Stimulated activated CD4-positive, alpha-beta T cell treated with anti-CD3 and anti-CD28 coated beads, Interleukin-2, amount 100 ng/mL, for 48 hours (primary cell): ENCODE results near the gene PTPN5.

Source experiments
- DNase-seq, 2 donors: peaks; one replicate each; pipeline ENCODE4 v3.0.0-alpha.2; 2020

The PTPN5 gene

GRCh38 chr11:18736590-18737148, 54.9 kb downstream of the PTPN5 start:
- no peak for DNase-seq

GRCh38 chr11:18733202-18733601, 58.4 kb downstream of the PTPN5 start:
- DNase-seq, result no peak

GRCh38 chr11:18731949-18732821, 59.4 kb downstream of the PTPN5 start:
- DNase-seq, result peak; percentile 63 to 72

GRCh38 chr11:18731441-18731840, 60.2 kb downstream of the PTPN5 start:
- no peak for DNase-seq

GRCh38 chr11:18730020-18730419, 61.6 kb downstream of the PTPN5 start:
- DNase-seq, result no peak

GRCh38 chr11:18729426-18729825, 62.2 kb downstream of the PTPN5 start:
- no peak for DNase-seq

GRCh38 chr11:18728658-18729057, 62.9 kb downstream of the PTPN5 start:
- no peak for DNase-seq

- peak; percentile 37 to 55 for DNase-seq
These were observed 63.9 kb downstream of the PTPN5 start for GRCh38 chr11:18727479-18728236.

- DNase-seq, result no peak
These were observed 65.6 kb downstream of the PTPN5 start, which contains the start of gene IGSF22 for GRCh38 chr11:18726040-18726439. Gene IGSF22 (minus strand): TSS chr11:18726188. CDS start chr11:18724236, 1,952 bp downstream.

GRCh38 chr11:18723991-18724390, 67.6 kb downstream of the PTPN5 start:
- no peak for DNase-seq

GRCh38 chr11:18722293-18722637, 69.3 kb downstream of the PTPN5 start:
- DNase-seq, result no peak

- peak; percentile 52 to 56 for DNase-seq
These were observed 69.9 kb downstream of the PTPN5 start for GRCh38 chr11:18721561-18722292.

GRCh38 chr11:18720808-18721560, 70.6 kb downstream of the PTPN5 start:
- peak; percentile 70 to 71 for DNase-seq

- no peak for DNase-seq
These were observed 71.3 kb downstream of the PTPN5 start for GRCh38 chr11:18720091-18720807.

GRCh38 chr11:18715476-18715875, 76.1 kb downstream of the PTPN5 start:
- DNase-seq, result no peak

- DNase-seq, result no peak
These were observed 77.2 kb downstream of the PTPN5 start for GRCh38 chr11:18714443-18714780.

GRCh38 chr11:18713646-18714442, 77.8 kb downstream of the PTPN5 start:
- DNase-seq, result no peak

- DNase-seq, result no peak
These were observed 81.1 kb downstream of the PTPN5 start for GRCh38 chr11:18710545-18710944.

- DNase-seq, result no peak
These were observed 82.2 kb downstream of the PTPN5 start for GRCh38 chr11:18709414-18709813.

GRCh38 chr11:18707811-18708340, 83.7 kb downstream of the PTPN5 start:
- DNase-seq, result no peak
